GM12892 (cell line): Measurements from ENCODE around the gene RPL11.
"Not testable (repeated sequence)": the region's sequence is repeated elsewhere in the genome, so short reads cannot be mapped to it uniquely, and the experiment has no call there.

ENCODE experiments used
- POLR2A ChIP-seq: IDR thresholded peaks from 2 replicates; pipeline ENCODE4 v1.6.1; 2011; ENCODE audit warnings: low read depth, low read length, control low read depth
- POLR2AphosphoS5 ChIP-seq: IDR thresholded peaks from 2 replicates; pipeline ENCODE4 v1.6.1; 2011; ENCODE audit warnings: low read depth, low read length, control low read depth

DNA sequence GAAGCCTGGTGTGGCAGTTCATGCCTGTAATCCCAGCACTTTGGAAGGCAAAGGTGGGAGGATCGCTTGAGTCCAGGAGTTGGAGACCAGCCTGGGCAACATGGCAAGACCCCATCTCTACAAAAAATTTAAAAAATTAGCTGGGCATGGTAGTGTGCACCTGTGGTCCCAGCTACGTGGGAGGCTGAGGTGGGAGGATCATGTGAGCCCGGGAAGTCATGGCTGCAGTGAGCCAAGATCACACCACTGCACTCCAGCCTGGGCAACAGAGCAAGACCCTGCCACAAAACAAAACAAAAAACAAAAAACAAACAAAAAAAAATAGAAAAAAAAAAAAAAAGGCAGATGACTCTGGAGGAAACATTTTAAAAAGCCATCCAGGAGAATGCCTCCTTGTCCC lies 3.9 kb upstream of the RPL11 start:
- not testable (repeated sequence) for TF ChIP-seq POLR2A, POLR2AphosphoS5
